IPS-18c (cell line): ENCODE measurements around the gene NKD2.
"Not testable (repeated sequence)": the region's sequence is repeated elsewhere in the genome, so short reads cannot be mapped to it uniquely, and the experiment has no call there.

Experiments
- H3K4me3 ChIP-seq: 2 replicates; pipeline ENCODE4 v1.7.0; 2013; ENCODE audit warnings: low read depth, mild to moderate bottlenecking, low read length, moderate library complexity; ENCODE audit not compliant: insufficient read depth
- H3K9me3 ChIP-seq: one replicate; pipeline ENCODE4 v1.6.1; 2013; ENCODE audit warnings: mild to moderate bottlenecking, low read length, moderate library complexity; ENCODE audit not compliant: control insufficient read depth, insufficient read depth

The NKD2 gene

DNA sequence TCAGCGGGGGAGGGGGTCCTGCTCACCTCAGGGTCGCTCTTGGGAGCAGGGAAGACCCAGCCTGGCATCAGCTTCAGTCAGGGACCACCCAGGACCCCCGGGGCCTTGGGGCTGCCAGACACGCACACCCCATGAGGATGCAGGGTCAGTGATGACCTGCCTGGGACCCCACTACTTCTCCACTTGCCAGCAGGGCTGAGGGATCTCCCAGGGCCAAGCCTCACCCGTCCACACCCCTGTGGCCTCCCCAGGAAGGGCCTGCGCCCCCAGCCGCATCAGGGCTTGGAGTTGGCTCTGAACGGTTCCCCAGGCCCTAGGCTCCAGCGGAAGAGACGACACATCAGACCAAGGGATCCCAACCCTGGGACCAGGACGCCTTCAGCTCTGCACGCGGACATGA is 69.6 kb downstream of the NKD2 start:
- no peaks in the 10 kb centered on the region for H3K9me3 ChIP-seq

GRCh38 chr5:1078851-1079250 is 70.2 kb downstream of the NKD2 start:
- Histone ChIP-seq H3K9me3 (no peaks in the 10 kb centered on the region), H3K4me3 (no peak overlapping the region)

More for the DNA sequence above, 69.6 kb downstream of the NKD2 start:
- H3K4me3 ChIP-seq: no peak overlapping the region

DNA sequence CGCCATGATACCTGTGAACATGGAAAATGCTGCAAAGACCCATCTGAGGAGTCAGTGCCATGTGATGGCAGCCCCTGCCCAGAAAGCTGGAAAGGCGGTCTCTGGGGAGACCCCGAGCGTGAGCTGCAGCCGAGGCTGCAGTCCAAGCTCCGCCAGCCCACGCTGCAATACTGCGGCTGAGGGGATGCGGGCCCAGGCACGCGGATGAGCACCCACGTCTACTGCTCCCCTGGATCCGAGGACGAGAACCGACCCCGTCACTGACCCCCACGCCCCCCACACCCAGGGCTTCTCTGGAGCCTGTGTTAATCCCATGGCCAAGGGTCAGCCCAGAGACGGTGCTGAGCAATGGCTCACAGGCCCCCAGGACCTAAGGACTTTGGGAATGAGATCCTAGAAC is 70.9 kb downstream of the NKD2 start:
- H3K9me3 ChIP-seq: no peaks in the 10 kb centered on the region
- H3K4me3 ChIP-seq: no peak overlapping the region

- no peak overlapping the region for H3K4me3 ChIP-seq
- H3K9me3 ChIP-seq: no peaks in the 10 kb centered on the region
These were observed 71.4 kb downstream of the NKD2 start for GRCh38 chr5:1079961-1080360.

- H3K4me3 ChIP-seq: no peak overlapping the region
- no peaks in the 10 kb centered on the region for H3K9me3 ChIP-seq
These were observed 71.8 kb downstream of the NKD2 start for GRCh38 chr5:1080432-1080831.

DNA sequence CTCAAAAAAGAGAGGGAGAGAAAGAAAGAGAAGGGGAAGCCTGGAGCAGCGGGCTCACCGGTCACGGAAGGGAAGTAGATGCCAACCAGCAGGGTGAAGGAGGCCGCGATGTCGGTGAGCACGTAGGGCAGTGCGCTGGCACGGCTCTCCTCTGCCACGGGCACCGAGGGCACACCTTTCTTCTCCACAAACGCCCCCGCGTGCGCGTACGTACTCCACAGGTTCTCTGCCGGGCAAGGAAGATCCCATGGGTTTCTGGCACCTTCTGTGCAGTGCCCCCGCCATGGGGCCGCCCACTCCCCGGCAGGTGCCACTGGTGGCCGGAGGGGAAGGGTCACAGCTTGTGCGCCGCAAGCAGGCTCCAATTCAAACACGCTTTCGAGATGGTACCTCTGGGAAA is 72.9 kb downstream of the NKD2 start:
- Histone ChIP-seq H3K9me3 (no peaks in the 10 kb centered on the region), H3K4me3 (no peak overlapping the region)

DNA sequence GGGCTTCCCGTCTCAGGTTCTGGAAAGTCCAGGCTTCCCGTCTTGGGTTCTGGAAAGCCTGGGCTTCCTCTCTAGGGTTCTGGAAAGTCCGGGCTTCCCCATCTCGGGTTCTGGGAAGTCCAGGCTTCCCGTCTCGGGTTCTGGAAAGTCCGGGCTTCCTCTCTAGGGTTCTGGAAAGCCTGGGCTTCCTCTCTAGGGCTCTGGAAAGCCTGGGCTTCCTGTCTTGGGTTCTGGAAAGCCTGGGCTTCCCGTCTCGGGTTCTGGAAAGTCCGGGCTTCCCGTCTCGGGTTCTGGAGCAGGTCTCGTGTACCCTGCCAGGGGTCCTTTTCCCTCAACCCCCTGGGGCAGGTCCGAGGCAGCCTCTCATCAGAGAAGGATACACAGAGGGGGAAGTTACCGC is 74.4 kb downstream of the NKD2 start:
- not testable (repeated sequence) for H3K9me3 ChIP-seq, H3K4me3 ChIP-seq

DNA sequence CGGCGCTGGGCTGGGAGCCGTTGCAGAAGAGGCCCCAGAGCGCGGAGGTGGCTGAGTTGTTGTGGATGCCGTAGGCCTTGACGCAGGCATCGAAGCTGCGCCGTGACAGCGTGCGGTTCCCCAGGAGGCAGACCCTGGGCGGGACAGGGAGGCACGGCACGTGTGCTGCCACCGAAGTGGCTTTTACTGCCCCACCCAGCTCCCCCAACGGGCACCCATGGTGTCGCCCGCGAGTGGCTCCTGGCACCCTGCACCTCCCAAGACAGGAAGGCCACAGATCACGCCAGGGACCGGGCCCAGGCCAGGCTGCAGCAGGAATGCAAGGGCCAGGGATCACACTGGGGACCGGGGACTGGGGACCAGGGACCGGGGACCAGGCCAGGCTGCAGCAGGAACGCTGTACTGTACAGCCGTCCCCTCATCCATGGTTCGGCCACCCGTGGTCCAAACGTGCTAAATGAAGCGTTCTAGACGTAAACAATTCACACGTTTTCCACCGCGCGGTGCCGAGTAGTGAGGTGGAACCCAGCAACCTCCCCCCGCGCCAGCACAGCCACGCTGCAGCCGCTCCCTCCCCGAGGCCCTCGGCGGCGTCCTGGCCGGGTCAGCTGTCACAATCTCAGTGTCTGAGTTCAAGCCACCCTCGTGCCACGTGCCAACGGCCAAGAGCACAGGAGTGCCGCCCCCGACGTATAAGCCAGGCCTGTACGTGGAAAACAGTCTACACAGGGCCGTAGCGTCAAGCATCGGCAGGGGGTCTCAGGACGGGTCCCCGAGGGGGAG is 75.4 kb downstream of the NKD2 start:
- H3K4me3 ChIP-seq: no peak overlapping the region
- no peaks in the 10 kb centered on the region for H3K9me3 ChIP-seq

DNA sequence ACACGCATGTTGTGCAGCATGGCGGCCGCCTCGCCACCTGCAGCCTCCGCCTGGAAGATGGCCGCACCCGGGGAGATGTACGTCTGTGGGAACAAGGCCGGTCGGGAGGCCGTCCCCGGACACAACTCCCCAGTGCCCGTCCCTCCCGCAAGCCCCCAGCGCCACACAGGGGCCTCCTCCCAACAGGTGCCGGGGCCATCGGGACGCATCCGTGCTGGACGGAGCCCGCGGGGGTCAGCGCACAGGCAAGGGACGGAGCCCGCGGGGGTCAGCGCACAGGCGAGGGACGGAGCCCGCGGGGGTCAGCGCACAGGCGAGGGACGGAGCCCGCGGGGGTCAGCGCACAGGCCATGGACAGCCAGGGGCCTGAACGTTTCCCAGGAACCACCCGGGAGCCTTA is 76.8 kb downstream of the NKD2 start:
- Histone ChIP-seq H3K9me3 (no peaks in the 10 kb centered on the region), H3K4me3 (no peak overlapping the region)

- H3K4me3 ChIP-seq: no peak overlapping the region
- no peaks in the 10 kb centered on the region for H3K9me3 ChIP-seq
These were observed 77.5 kb downstream of the NKD2 start for GRCh38 chr5:1086137-1086536.

GRCh38 chr5:1086871-1087270 is 78.3 kb downstream of the NKD2 start:
- Histone ChIP-seq H3K9me3 (no peaks in the 10 kb centered on the region), H3K4me3 (no peak overlapping the region)

DNA sequence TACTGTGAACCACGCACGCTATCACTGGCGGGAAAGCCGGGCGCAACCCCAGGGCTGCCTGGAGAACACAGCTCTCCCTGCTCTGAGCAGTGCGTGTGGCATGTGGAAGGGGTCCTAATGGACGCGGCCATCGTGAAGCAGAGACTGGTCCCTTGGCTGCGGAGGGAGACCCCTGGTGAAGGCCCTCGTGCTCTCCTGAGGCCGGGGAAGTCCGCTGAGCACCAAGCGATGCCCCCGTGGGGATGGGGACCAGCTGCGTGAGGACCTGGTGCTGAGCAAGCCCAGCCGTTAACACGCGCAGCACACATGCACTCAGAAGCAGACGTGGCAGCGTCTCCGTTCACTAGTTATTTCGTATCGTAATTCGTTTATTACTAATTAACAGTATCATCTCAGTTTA is 78.8 kb downstream of the NKD2 start:
- Histone ChIP-seq H3K9me3 (no peaks in the 10 kb centered on the region), H3K4me3 (no peak overlapping the region)

- H3K9me3 ChIP-seq: no peaks in the 10 kb centered on the region
- no peak overlapping the region for H3K4me3 ChIP-seq
These were observed 79.4 kb downstream of the NKD2 start for GRCh38 chr5:1088031-1088430.
